K562 (cell line): Measurements from ENCODE around the gene FTL. TPM values are rescaled to one million over a fixed set of nuclear protein-coding genes. Genes with fewer than 3 reads are reported as not detected.

Experiments used
- CEBPB ChIP-seq: fragments of 450-650 bp; IDR thresholded peaks from 2 replicates; pipeline ENCODE4 v1.6.1; 2016; ENCODE audit warnings: missing genetic modification characterization, missing compliant biosample characterization
- CREB3L1 ChIP-seq: fragments of 450-650 bp; IDR thresholded peaks from 2 replicates; pipeline ENCODE4 v1.6.1; 2014; ENCODE audit warnings: low read depth, mild to moderate bottlenecking, moderate library complexity, borderline replicate concordance
- CUX1 ChIP-seq: fragments of 200-800 bp; sonication (Bioruptor generic); IDR thresholded peaks from 2 replicates; pipeline ENCODE4 v1.6.1; 2016; ENCODE audit warnings: missing genetic modification characterization, missing compliant biosample characterization
- E2F3 ChIP-seq: fragments of 250-450 bp; sonication (Bioruptor Pico); IDR thresholded peaks from 2 replicates; pipeline ENCODE4 v1.4.0; 2020; ENCODE audit warnings: mild to moderate bottlenecking
- GATA2 ChIP-seq: sonication (generic); formaldehyde crosslinking; IDR thresholded peaks from 2 replicates; pipeline ENCODE4 v1.4.0; 2020; ENCODE audit warnings: mild to moderate bottlenecking, missing genetic modification reagents
- HOXB6 ChIP-seq: fragments of 250-450 bp; sonication (Bioruptor Pico); IDR thresholded peaks from 2 replicates; pipeline ENCODE4 v1.5.1; 2022; ENCODE audit warnings: mild to moderate bottlenecking, borderline replicate concordance
- ILK ChIP-seq: fragments of 450-650 bp; IDR thresholded peaks from 2 replicates; pipeline ENCODE4 v1.6.1; 2016; ENCODE audit warnings: missing genetic modification characterization, low read depth, mild to moderate bottlenecking, missing compliant biosample characterization, moderate library complexity, borderline replicate concordance
- KDM1A ChIP-seq, 2 experiments: fragments of 450-650 bp; IDR thresholded peaks; 2 replicates each; pipeline ENCODE4 v1.6.1; 2016; ENCODE audit warnings: mild to moderate bottlenecking in 2 of 2
- MYBL2 ChIP-seq, 2 experiments: fragments of 450-650 bp in 1 of 2; sonication (generic) in 1 of 2; formaldehyde crosslinking in 1 of 2; IDR thresholded peaks; 2 replicates each; pipeline versions ENCODE4 v1.6.1 to v1.8.1; 2017 to 2022; ENCODE audit warnings: borderline replicate concordance in 1 of 2, inconsistent platforms in 1 of 2, low read depth in 1 of 2, mild to moderate bottlenecking in 1 of 2, missing genetic modification reagents in 1 of 2, moderate library complexity in 1 of 2
- RAD21 ChIP-seq, 2 experiments: fragments of 250-450 bp in 1 of 2; fragments of 450-650 bp in 1 of 2; sonication (Bioruptor Pico) in 1 of 2; formaldehyde crosslinking in 1 of 2; IDR thresholded peaks in 1 of 2; conservative IDR thresholded peaks in 1 of 2; 2 replicates each; pipeline versions ENCODE4 v1.4.0 to v1.8.0; 2020 to 2022; ENCODE audit warnings: mild to moderate bottlenecking in 2 of 2, moderate library complexity in 1 of 2
- YY1 ChIP-seq, 3 experiments: IDR thresholded peaks; 2 replicates each; pipeline ENCODE4 v1.6.1; 2011; ENCODE audit warnings: low read length in 2 of 3, mild to moderate bottlenecking in 2 of 3, moderate library complexity in 2 of 3, borderline replicate concordance in 1 of 3, control low read depth in 1 of 3, low read depth in 1 of 3; ENCODE audit not compliant: insufficient read depth in 3 of 3, insufficient replicate concordance in 2 of 3, control insufficient read depth in 1 of 3, insufficient read length in 1 of 3; ENCODE audit errors: extremely low read depth in 1 of 3
- ZFP36 ChIP-seq: fragments of 150-350 bp; IDR thresholded peaks from 2 replicates; pipeline ENCODE4 v1.6.1; 2018; ENCODE audit warnings: low read length, low read depth; ENCODE audit not compliant: partially characterized antibody
- ZNF384 ChIP-seq: IDR thresholded peaks from 2 replicates; pipeline ENCODE4 v1.6.1; 2012; ENCODE audit warnings: low read depth, low read length, improper control_type of control experiment
- ZNF695 ChIP-seq: fragments of 450-650 bp; formaldehyde crosslinking; IDR thresholded peaks from 2 replicates; pipeline ENCODE4 v1.4.0; 2020; ENCODE audit warnings: mild to moderate bottlenecking, moderate library complexity
- ZNF707 ChIP-seq: fragments of 250-450 bp; sonication (Bioruptor Pico); conservative IDR thresholded peaks from 2 replicates; pipeline ENCODE4 v1.8.0; 2022; ENCODE audit warnings: inconsistent platforms, mild to moderate bottlenecking, moderate library complexity
- polyA plus RNA-seq, 8 experiments: library from polyadenylated mRNA; depleted of rRNA in 4 of 8; stranded (reverse) in 5 of 8; unstranded in 3 of 8; fragments of >200 nt; fragmentation: Nextera tagmentation in 2 of 8; fragmentation: Illumina TruSeq in 1 of 8; extraction: Ambion mirVana in 2 of 8; extraction: Trizol in 1 of 8; gene quantifications; 2 replicates each; pipeline versions ENCODE4 v1.2.1 to v1.2.3, GENCODE V29; 2011 to 2014; ENCODE audit warnings: inconsistent platforms in 1 of 8, missing spikeins in 1 of 8
- total RNA-seq, 7 experiments: library from RNA; depleted of rRNA in 6 of 7; stranded (reverse); fragments of >200 nt in 6 of 7; fragmentation: Illumina TruSeq in 2 of 7; extraction: Trizol in 2 of 7; gene quantifications; 2 replicates each; pipeline versions ENCODE4 v1.2.1 to v1.2.3, GENCODE V29; 2011 to 2021; ENCODE audit warnings: low replicate concordance in 1 of 7
- TF ChIP-seq, protein P1 (sequence below): fragments of 250-450 bp; sonication (Bioruptor Pico); IDR thresholded peaks from 2 replicates; pipeline ENCODE4 v1.8.0; 2022; ENCODE audit warnings: moderate library complexity, mild to moderate bottlenecking, inconsistent platforms

The FTL gene
- total and polyA plus RNA-seq, 9 of the 15 experiments (the other 6 are each of a cell fraction or from before 2014, with no cell fraction given): 1,231 to 27,415 (median 3,965) TPM

- TF ChIP-seq CUX1 (CRISPR knock-in tag): no peak
- no peak for TF ChIP-seq HOXB6 (CRISPR knock-in tag)
- TF ChIP-seq, protein P1, sequence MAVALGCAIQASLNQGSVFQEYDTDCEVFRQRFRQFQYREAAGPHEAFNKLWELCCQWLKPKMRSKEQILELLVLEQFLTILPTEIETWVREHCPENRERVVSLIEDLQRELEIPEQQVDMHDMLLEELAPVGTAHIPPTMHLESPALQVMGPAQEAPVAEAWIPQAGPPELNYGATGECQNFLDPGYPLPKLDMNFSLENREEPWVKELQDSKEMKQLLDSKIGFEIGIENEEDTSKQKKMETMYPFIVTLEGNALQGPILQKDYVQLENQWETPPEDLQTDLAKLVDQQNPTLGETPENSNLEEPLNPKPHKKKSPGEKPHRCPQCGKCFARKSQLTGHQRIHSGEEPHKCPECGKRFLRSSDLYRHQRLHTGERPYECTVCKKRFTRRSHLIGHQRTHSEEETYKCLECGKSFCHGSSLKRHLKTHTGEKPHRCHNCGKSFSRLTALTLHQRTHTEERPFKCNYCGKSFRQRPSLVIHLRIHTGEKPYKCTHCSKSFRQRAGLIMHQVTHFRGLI: no peak
- no peak for TF ChIP-seq ZNF707 (CRISPR knock-in tag)
- peak; percentile 75 for TF ChIP-seq ZFP36
- TF ChIP-seq YY1 (IDR thresholded peaks at IDR 0.05; ENCODE audit: borderline replicate concordance in 1 of 3, control insufficient read depth in 1 of 3, extremely low read depth in 1 of 3, insufficient read depth in 3 of 3, insufficient read length in 1 of 3, insufficient replicate concordance in 2 of 3, low read depth in 1 of 3, low read length in 2 of 3): peak in 1 of 3 experiments; percentile 59
- TF ChIP-seq ZNF384: peak; percentile 82
- no peak for TF ChIP-seq RAD21 (CRISPR knock-in tag; conservative IDR thresholded peaks at IDR 0.05 in 1 of 2, IDR thresholded peaks at IDR 0.05 in 1 of 2)
- no peak for TF ChIP-seq ZNF695 (CRISPR knock-in tag)
- TF ChIP-seq GATA2: no peak
- no peak for TF ChIP-seq KDM1A (IDR thresholded peaks at IDR 0.05)
- no peak for TF ChIP-seq CREB3L1
- TF ChIP-seq CEBPB (tag): peak; percentile 72
- no peak for TF ChIP-seq E2F3 (CRISPR knock-in tag)
- no peak for TF ChIP-seq MYBL2 (IDR thresholded peaks at IDR 0.05; ENCODE audit: low read depth)
- TF ChIP-seq MYBL2 (CRISPR knock-in tag; IDR thresholded peaks at IDR 0.05; ENCODE audit: borderline replicate concordance): no peak
- no peak for TF ChIP-seq ILK (tag)
Observed at GRCh38 chr19:48959341-48960239, 5.5 kb upstream of the FTL start (continued).
